ENCODE data around the gene OR1I1.

OR1I1 gene

GRCh38 chr19:15107061-15108010 lies 25.3 kb downstream of the OR1I1 start, which contains the start of gene SYDE1:
Gene SYDE1, plus strand, starts transcription at chr19:15107401. Its CDS starts 33 bp downstream, at chr19:15107434.
- TF ChIP-seq CTCF (IDR thresholded peaks at IDR 0.05), result no peak
- Histone ChIP-seq H3K4me1 (peaks cover 0 to 29% (median 10%) of the 10 kb centered on the region in 4 donors), H3K9me3 (peaks cover 6 to 14% (median 7%) of the 10 kb centered on the region in 3 donors), H3K4me3 (peak within 1 kb of the TSS; percentile 93 to 99), H3K36me3 (peaks cover 17 to 37% (median 30%) of the 10 kb centered on the region in 3 donors), H3K27me3 (no peaks in the 10 kb centered on the region), H3K27ac (peak within 1 kb of the TSS; percentile 90 to 92)
- DNase-seq, result peak in 1 of 2 donors; percentile 80
- intact Hi-C loops (cut with DNase I; ENCODE audit: low total_unique reads), result loop anchor here (5.0 kb wide), 1 partner anchor 145 kb away; no protein-coding TSS in a partner anchor

- H3K27ac ChIP-seq, result peak overlapping the region; percentile 90 to 92
These were observed 26.3 kb downstream of the OR1I1 start for GRCh38 chr19:15108145-15108844.

GRCh38 chr19:15108845-15109767 lies 27.1 kb downstream of the OR1I1 start:
- peak overlapping the region; percentile 90 to 92 for H3K27ac ChIP-seq

More at GRCh38 chr19:15108145-15108844, 26.3 kb downstream of the OR1I1 start:
- no peak for TF ChIP-seq CTCF (IDR thresholded peaks at IDR 0.05)
- H3K36me3 ChIP-seq, result peaks cover 27 to 47% (median 40%) of the 10 kb centered on the region in 3 donors
- DNase-seq, result peak in 1 of 2 donors; percentile 43
- H3K27me3 ChIP-seq, result no peaks in the 10 kb centered on the region
- peak overlapping the region; percentile 93 to 99 for H3K4me3 ChIP-seq
- intact Hi-C loops (cut with DNase I; ENCODE audit: low total_unique reads), result loop anchor here (5.0 kb wide), 1 partner anchor 144 kb away; no protein-coding TSS in a partner anchor
- H3K4me1 ChIP-seq, result peaks cover 0 to 29% (median 10%) of the 10 kb centered on the region in 4 donors
- peaks cover 2 to 12% (median 6%) of the 10 kb centered on the region in 3 donors for H3K9me3 ChIP-seq

GRCh38 chr19:15109768-15110417 lies 27.9 kb downstream of the OR1I1 start:
- intact Hi-C loops (cut with DNase I; ENCODE audit: low total_unique reads), result loop anchor here (5.0 kb wide), 1 partner anchor 142 kb away; no protein-coding TSS in a partner anchor
- TF ChIP-seq CTCF (IDR thresholded peaks at IDR 0.05), result no peak
- no peaks in the 10 kb centered on the region for H3K9me3 ChIP-seq

More at GRCh38 chr19:15108845-15109767, 27.1 kb downstream of the OR1I1 start:
- H3K27me3 ChIP-seq, result no peaks in the 10 kb centered on the region
- H3K9me3 ChIP-seq, result peaks cover 0 to 5% (median under 1%) of the 10 kb centered on the region in 3 donors
- peaks cover 0 to 30% (median 13%) of the 10 kb centered on the region in 4 donors for H3K4me1 ChIP-seq
- H3K4me3 ChIP-seq, result peak overlapping the region in 1 of 2 donors; percentile 93
- no peak for DNase-seq
- peaks cover 32 to 55% (median 48%) of the 10 kb centered on the region in 3 donors for H3K36me3 ChIP-seq
- intact Hi-C loops (cut with DNase I; ENCODE audit: low total_unique reads), result loop anchor here (5.0 kb wide), 1 partner anchor 143 kb away; no protein-coding TSS in a partner anchor
- TF ChIP-seq CTCF (IDR thresholded peaks at IDR 0.05), result no peak

More at GRCh38 chr19:15109768-15110417, 27.9 kb downstream of the OR1I1 start:
- no peak overlapping the region for H3K4me3 ChIP-seq
- peaks cover 32 to 63% (median 50%) of the 10 kb centered on the region in 3 donors for H3K36me3 ChIP-seq
- no peaks in the 10 kb centered on the region for H3K27me3 ChIP-seq
- no peak for DNase-seq
- H3K4me1 ChIP-seq, result peaks cover 0 to 38% (median 19%) of the 10 kb centered on the region in 4 donors
- H3K27ac ChIP-seq, result peak overlapping the region; percentile 90 to 92
